Activated T-cell treated with anti-CD3 and anti-CD28 coated beads for 24 hours (primary cell): Measurements from ENCODE around the gene VAT1.
"Not testable (repeated sequence)": the region's sequence is repeated elsewhere in the genome, so short reads cannot be mapped to it uniquely, and the experiment has no call there.

ENCODE experiments used
- DNase-seq: peaks from one replicate; pipeline ENCODE4 v3.0.0-alpha.2; 2020; ENCODE audit warnings: low read depth

Gene VAT1

DNA sequence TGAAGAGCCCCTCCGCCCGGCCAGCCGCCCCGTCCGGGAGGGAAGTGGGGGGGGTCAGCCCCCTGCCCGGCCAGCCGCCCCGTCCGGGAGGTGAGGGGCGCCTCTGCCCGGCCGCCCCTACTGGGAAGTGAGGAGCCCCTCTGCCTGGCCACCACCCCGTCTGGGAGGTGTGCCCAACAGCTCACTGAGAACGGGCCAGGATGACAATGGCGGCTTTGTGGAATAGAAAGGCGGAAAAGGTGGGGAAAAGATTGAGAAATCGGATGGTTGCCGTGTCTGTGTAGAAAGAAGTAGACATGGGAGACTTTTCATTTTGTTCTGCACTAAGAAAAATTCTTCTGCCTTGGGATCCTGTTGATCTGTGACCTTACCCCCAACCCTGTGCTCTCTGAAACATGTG lies 48.9 kb downstream of the VAT1 start:
- DNase-seq, result not testable (repeated sequence)

DNA sequence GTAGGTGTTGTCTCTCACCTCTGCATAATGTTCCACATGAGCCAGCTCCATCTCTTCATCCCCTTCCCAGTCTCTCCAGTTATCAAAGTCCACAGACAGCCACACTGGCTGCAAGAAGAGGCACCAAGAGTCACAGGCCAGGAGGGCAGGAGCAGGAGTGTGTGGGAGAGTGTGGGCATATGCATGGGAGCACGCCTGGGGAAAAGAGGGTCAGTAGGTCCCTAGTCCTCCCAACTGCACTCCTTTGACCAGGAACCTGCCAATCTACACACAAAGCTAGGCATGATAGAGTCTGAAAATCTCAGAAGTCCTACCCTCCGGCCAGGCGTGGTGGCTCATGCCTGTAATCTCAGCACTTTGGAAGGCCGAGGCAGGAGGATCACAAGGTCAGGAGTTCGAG lies 50.6 kb downstream of the VAT1 start:
- DNase-seq, result no peak

DNA sequence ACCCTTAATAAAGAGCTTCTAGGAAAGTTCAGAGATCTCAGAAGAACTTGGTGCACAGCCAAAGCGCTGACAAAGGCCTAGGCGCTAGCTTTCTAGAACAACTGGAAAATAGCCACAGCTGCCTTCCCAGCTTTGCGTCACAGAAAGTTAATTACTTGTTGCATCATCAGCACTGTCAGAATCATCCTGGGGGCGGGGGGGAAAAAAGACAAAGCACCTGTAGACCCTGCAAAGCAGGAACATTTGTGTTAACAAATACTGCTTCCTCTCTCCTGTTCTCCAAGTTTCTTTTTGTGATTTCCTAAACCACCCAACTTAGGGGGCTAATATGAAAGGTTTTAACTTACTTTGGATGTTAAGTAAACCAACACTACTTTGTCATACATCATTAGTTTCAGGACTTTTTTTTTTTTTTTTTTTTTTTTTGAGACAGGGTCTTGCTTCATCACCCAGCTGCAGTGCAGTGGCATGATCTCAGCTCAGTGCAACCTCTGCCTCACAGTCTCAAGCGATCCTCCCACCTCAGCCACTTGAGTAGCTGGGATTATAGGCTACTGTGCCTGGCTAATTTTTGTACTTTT lies 53.1 kb downstream of the VAT1 start:
- DNase-seq, result no peak

DNA sequence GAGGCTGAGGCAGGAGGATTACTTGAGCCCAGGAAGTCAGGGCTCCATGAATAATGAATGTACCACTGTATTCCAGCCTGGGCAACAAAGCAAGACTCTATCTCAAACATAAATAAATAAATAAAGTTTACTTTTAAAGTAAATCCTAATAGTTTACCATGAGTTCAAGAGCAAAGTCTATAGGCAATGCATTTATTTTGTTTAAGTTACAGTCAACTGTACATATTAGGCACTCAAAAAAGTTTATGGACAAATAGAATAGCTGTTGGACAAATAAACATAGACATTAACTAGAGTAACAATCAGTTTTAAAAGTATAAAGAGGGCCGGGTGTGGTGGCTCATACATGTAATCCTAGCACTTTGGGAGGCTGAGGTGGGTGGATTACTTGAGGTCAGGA lies 54.3 kb downstream of the VAT1 start:
- DNase-seq, result no peak
